ENCODE results near the gene EXOC2.
"Not testable (repeated sequence)": the region's sequence is repeated elsewhere in the genome, so short reads cannot be mapped to it uniquely, and the experiment has no call there.

EXOC2 gene

GRCh38 chr6:680666-681340, 12.1 kb downstream of the EXOC2 start:
- no peak for DNase-seq (ENCODE audit: low spot score)

GRCh38 chr6:680251-680650, 12.7 kb downstream of the EXOC2 start:
- DNase-seq (ENCODE audit: low spot score), result no peak

- DNase-seq (ENCODE audit: low spot score), result no peak
Observed at GRCh38 chr6:679282-679681, 13.7 kb downstream of the EXOC2 start.

GRCh38 chr6:678520-678919, 14.4 kb downstream of the EXOC2 start:
- DNase-seq (ENCODE audit: low spot score), result no peak

- DNase-seq (ENCODE audit: low spot score), result no peak
Observed at GRCh38 chr6:677919-678318, 15.0 kb downstream of the EXOC2 start.

GRCh38 chr6:674956-675355, 18.0 kb downstream of the EXOC2 start:
- no peak for DNase-seq (ENCODE audit: low spot score)

GRCh38 chr6:674406-674805, 18.5 kb downstream of the EXOC2 start:
- DNase-seq (ENCODE audit: low spot score), result no peak

GRCh38 chr6:667253-667927, 25.5 kb downstream of the EXOC2 start:
- DNase-seq (ENCODE audit: low spot score), result no peak

GRCh38 chr6:665403-666267, 27.3 kb downstream of the EXOC2 start:
- DNase-seq (ENCODE audit: low spot score), result no peak

- not testable (repeated sequence) for DNase-seq (ENCODE audit: low spot score)
Observed at GRCh38 chr6:663788-664187, 29.2 kb downstream of the EXOC2 start.

- no peak for DNase-seq (ENCODE audit: low spot score)
Observed at GRCh38 chr6:659716-660581, 33.0 kb downstream of the EXOC2 start.

GRCh38 chr6:658244-658643, 34.7 kb downstream of the EXOC2 start:
- DNase-seq (ENCODE audit: low spot score), result no peak

- DNase-seq (ENCODE audit: low spot score), result no peak
Observed at GRCh38 chr6:657743-658142, 35.2 kb downstream of the EXOC2 start.

- DNase-seq (ENCODE audit: low spot score), result no peak
Observed at GRCh38 chr6:656460-657252, 36.3 kb downstream of the EXOC2 start, which contains the start of gene HUS1B. Gene HUS1B, minus strand, starts transcription at chr6:657100. Its CDS starts 156 bp downstream, at chr6:656944.

- no peak for DNase-seq (ENCODE audit: low spot score)
Observed at GRCh38 chr6:654136-654535, 38.8 kb downstream of the EXOC2 start.

- no peak for DNase-seq (ENCODE audit: low spot score)
Observed at GRCh38 chr6:652865-653264, 40.1 kb downstream of the EXOC2 start.

- DNase-seq (ENCODE audit: low spot score), result no peak
Observed at GRCh38 chr6:650098-650497, 42.8 kb downstream of the EXOC2 start.

GRCh38 chr6:642805-643204, 50.1 kb downstream of the EXOC2 start:
- no peak for DNase-seq (ENCODE audit: low spot score)

- DNase-seq (ENCODE audit: low spot score), result no peak
Observed at GRCh38 chr6:641225-641985, 51.5 kb downstream of the EXOC2 start.

- DNase-seq (ENCODE audit: low spot score), result no peak
Observed at GRCh38 chr6:636488-636887, 56.5 kb downstream of the EXOC2 start.
